Activated T-helper 2 cell treated with anti-CD3 and anti-CD28 coated beads, Interferon-gamma antibody, Interleukin-2, Interleukin-4, amounts not matched to agents 10 μg/mL and 5 μg/mL and 100 μg/mL, durations not matched to agents 14 hours and 24 hours and 36 hours (primary cell): ENCODE data around the gene REEP6. TPM values are rescaled to one million over a fixed set of nuclear protein-coding genes. Genes with fewer than 3 reads are reported as not detected.
A peak's percentile ranks its signal among the peaks of the same experiment; 100 is the strongest.

ENCODE experiments used
- DNase-seq: peaks from one replicate; pipeline ENCODE4 v3.0.0; 2021; ENCODE audit warnings: low spot score
- H3K27ac Mint-ChIP-seq: one replicate; pipeline ENCODE4 v1.8.0; 2021; ENCODE audit warnings: mixed read lengths
- H3K27me3 Mint-ChIP-seq: one replicate; pipeline ENCODE4 v1.8.0; 2021; ENCODE audit warnings: low read depth, mixed read lengths
- H3K36me3 Mint-ChIP-seq: one replicate; pipeline ENCODE4 v1.8.0; 2021; ENCODE audit warnings: low read depth, mixed read lengths
- H3K4me1 Mint-ChIP-seq: one replicate; pipeline ENCODE4 v1.8.0; 2021; ENCODE audit warnings: low read depth, mixed read lengths
- H3K4me3 Mint-ChIP-seq: one replicate; pipeline ENCODE4 v1.8.0; 2021; ENCODE audit warnings: low read depth, mild to moderate bottlenecking, moderate library complexity, mixed read lengths
- H3K9me3 Mint-ChIP-seq: one replicate; pipeline ENCODE4 v1.8.0; 2021; ENCODE audit warnings: mixed read lengths
- intact Hi-C: fragments of 100-400 bp; cut with micrococcal nuclease; formaldehyde crosslinking; loops from one replicate; pipeline ENCODE4 v1.15.1; 2023
- total RNA-seq: library from RNA; stranded (reverse); gene quantifications from 2 replicates; pipeline ENCODE4 v1.2.3, GENCODE V29; 2022

The REEP6 gene
- total RNA-seq, 1 donor from 2014 or later = 2.1 TPM

DNA sequence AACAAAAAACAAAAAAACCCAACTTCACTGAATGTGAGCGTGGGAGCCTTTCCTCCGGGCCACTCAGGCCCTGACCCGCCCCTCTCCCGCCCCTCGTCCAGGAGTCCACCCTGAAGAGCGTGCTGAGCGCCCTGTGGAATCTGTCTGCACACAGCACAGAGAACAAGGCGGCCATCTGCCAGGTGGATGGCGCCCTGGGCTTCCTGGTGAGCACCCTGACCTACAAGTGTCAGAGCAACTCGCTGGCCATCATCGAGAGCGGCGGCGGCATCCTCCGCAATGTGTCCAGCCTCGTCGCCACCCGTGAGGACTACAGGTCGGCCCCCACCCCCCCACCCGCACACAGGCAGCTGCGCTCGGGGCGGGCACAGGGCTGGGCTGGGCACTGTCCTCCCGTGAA is 29.1 kb upstream of the REEP6 start:
- Mint-ChIP-seq H3K4me3 (no peak overlapping the region), H3K27me3 (peaks cover 12% of the 10 kb centered on the region), H3K4me1 (no peaks in the 10 kb centered on the region), H3K27ac (no peak overlapping the region), H3K36me3 (no peaks in the 10 kb centered on the region), H3K9me3 (no peaks in the 10 kb centered on the region)
- no peak for DNase-seq
- intact Hi-C loops = no loop called here

DNA sequence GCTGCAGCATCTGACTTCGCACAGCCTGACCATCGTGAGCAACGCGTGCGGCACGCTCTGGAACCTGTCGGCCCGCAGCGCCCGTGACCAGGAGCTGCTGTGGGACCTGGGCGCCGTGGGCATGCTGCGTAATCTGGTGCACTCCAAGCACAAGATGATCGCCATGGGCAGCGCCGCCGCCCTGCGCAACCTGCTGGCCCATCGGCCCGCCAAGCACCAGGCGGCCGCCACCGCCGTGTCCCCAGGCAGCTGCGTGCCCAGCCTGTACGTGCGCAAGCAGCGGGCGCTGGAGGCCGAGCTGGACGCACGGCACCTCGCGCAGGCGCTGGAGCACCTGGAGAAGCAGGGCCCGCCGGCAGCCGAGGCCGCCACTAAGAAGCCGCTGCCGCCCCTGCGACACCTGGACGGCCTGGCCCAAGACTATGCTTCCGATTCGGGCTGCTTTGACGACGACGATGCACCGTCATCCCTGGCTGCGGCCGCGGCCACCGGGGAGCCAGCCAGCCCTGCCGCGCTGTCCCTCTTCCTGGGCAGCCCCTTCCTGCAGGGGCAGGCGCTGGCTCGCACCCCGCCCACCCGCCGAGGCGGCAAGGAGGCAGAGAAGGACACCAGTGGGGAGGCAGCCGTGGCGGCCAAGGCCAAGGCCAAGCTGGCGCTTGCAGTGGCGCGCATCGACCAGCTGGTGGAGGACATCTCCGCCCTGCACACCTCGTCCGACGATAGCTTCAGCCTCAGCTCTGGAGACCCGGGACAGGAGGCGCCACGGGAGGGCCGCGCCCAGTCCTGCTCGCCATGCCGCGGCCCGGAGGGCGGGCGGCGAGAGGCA is 25.6 kb upstream of the REEP6 start:
- H3K27me3 Mint-ChIP-seq = peaks cover 3% of the 10 kb centered on the region
- DNase-seq = no peak
- H3K4me3 Mint-ChIP-seq = no peak overlapping the region
- H3K4me1 Mint-ChIP-seq = peaks cover 1% of the 10 kb centered on the region
- no peaks in the 10 kb centered on the region for H3K36me3 Mint-ChIP-seq
- intact Hi-C loops = loop anchor here (5.0 kb wide), 1 partner anchor 297 kb away; no protein-coding TSS in a partner anchor
- no peaks in the 10 kb centered on the region for H3K9me3 Mint-ChIP-seq
- H3K27ac Mint-ChIP-seq = no peak overlapping the region

GRCh38 chr19:1466018-1466460 is 24.9 kb upstream of the REEP6 start:
- Mint-ChIP-seq H3K27me3 (peaks cover 3% of the 10 kb centered on the region), H3K36me3 (no peaks in the 10 kb centered on the region), H3K4me3 (no peak overlapping the region), H3K27ac (no peak overlapping the region), H3K9me3 (no peaks in the 10 kb centered on the region), H3K4me1 (peaks cover 1% of the 10 kb centered on the region)
- intact Hi-C loops = loop anchor here (5.0 kb wide), 1 partner anchor 296 kb away; no protein-coding TSS in a partner anchor
- no peak for DNase-seq

DNA sequence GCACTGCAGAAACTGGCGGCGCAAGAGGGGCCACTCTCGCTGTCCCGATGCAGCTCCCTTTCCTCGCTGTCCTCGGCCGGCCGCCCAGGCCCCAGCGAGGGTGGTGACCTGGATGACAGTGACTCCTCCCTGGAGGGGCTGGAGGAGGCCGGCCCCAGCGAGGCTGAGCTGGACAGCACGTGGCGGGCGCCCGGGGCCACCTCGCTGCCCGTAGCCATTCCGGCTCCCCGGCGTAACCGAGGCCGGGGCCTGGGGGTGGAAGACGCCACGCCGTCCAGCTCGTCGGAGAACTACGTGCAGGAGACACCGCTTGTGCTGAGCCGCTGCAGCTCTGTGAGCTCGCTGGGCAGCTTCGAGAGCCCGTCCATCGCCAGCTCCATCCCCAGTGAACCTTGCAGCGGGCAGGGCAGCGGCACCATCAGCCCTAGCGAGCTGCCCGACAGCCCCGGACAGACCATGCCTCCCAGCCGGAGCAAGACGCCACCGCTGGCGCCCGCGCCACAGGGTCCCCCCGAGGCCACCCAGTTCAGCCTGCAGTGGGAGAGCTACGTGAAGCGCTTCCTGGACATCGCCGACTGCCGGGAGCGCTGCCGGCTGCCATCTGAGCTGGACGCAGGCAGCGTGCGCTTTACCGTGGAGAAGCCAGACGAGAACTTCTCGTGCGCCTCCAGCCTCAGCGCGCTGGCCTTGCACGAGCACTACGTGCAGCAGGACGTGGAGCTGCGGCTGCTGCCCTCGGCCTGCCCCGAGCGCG is 24.3 kb upstream of the REEP6 start:
- no peaks in the 10 kb centered on the region for H3K9me3 Mint-ChIP-seq
- H3K4me3 Mint-ChIP-seq = no peak overlapping the region
- H3K27ac Mint-ChIP-seq = no peak overlapping the region
- peaks cover 3% of the 10 kb centered on the region for H3K4me1 Mint-ChIP-seq
- H3K36me3 Mint-ChIP-seq = no peaks in the 10 kb centered on the region
- H3K27me3 Mint-ChIP-seq = peaks cover 5% of the 10 kb centered on the region
- DNase-seq = no peak
- intact Hi-C loops = loop anchor here (5.0 kb wide), 1 partner anchor 296 kb away; no protein-coding TSS in a partner anchor

DNA sequence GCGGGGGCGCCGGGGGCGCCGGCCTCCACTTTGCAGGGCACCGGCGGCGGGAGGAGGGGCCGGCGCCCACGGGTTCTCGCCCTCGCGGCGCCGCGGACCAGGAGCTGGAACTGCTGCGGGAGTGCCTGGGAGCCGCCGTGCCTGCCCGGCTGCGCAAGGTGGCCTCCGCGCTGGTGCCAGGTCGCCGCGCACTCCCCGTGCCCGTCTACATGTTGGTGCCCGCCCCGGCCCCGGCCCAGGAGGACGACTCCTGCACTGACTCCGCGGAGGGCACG is 23.8 kb upstream of the REEP6 start:
- no peak overlapping the region for H3K4me3 Mint-ChIP-seq
- no peak overlapping the region for H3K27ac Mint-ChIP-seq
- peaks cover 9% of the 10 kb centered on the region for H3K27me3 Mint-ChIP-seq
- no peaks in the 10 kb centered on the region for H3K9me3 Mint-ChIP-seq
- H3K36me3 Mint-ChIP-seq = no peaks in the 10 kb centered on the region
- intact Hi-C loops = loop anchor here (5.0 kb wide), 1 partner anchor 295 kb away; no protein-coding TSS in a partner anchor
- no peak for DNase-seq
- peaks cover 3% of the 10 kb centered on the region for H3K4me1 Mint-ChIP-seq

DNA sequence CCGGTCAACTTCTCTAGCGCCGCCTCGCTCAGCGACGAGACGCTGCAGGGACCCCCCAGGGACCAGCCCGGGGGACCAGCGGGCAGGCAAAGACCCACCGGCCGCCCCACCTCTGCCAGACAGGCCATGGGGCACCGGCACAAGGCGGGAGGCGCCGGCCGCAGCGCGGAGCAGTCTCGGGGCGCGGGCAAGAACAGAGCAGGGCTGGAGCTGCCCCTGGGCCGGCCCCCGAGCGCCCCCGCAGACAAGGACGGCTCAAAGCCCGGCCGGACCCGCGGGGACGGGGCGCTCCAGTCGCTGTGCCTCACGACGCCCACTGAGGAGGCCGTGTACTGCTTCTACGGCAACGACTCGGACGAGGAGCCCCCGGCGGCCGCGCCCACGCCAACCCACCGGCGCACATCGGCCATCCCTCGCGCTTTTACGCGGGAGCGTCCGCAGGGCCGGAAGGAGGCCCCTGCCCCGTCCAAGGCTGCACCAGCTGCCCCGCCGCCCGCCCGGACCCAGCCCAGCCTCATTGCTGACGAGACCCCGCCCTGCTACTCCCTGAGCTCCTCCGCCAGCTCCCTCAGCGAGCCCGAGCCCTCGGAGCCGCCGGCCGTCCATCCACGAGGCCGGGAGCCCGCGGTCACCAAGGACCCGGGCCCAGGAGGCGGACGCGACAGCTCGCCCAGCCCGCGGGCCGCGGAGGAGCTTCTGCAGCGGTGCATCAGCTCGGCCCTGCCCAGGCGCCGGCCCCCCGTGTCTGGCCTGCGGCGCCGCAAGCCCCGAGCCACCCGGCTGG is 23.3 kb upstream of the REEP6 start:
- no peak overlapping the region for H3K4me3 Mint-ChIP-seq
- no peaks in the 10 kb centered on the region for H3K36me3 Mint-ChIP-seq
- H3K4me1 Mint-ChIP-seq = peaks cover 3% of the 10 kb centered on the region
- DNase-seq = no peak
- intact Hi-C loops = loop anchor here (5.0 kb wide), 1 partner anchor 295 kb away; no protein-coding TSS in a partner anchor
- no peak overlapping the region for H3K27ac Mint-ChIP-seq
- no peaks in the 10 kb centered on the region for H3K9me3 Mint-ChIP-seq
- peaks cover 9% of the 10 kb centered on the region for H3K27me3 Mint-ChIP-seq

DNA sequence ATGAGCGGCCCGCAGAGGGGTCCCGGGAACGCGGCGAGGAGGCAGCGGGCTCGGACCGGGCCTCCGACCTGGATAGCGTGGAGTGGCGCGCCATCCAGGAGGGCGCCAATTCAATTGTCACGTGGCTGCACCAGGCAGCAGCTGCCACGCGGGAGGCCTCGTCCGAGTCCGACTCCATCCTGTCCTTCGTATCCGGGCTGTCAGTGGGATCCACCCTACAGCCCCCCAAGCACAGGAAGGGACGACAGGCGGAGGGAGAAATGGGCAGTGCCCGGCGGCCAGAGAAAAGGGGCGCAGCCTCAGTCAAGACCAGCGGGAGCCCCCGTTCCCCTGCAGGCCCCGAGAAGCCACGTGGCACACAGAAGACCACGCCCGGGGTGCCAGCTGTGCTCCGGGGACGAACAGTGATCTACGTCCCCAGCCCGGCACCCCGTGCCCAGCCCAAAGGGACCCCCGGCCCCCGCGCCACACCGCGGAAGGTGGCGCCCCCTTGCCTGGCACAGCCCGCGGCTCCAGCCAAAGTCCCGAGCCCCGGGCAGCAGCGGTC is 22.6 kb upstream of the REEP6 start:
- intact Hi-C loops = loop anchor here (5.0 kb wide), 1 partner anchor 294 kb away; no protein-coding TSS in a partner anchor
- no peaks in the 10 kb centered on the region for H3K9me3 Mint-ChIP-seq
- peak overlapping the region; percentile 13 for H3K4me3 Mint-ChIP-seq
- H3K27ac Mint-ChIP-seq = no peak overlapping the region
- peaks cover 3% of the 10 kb centered on the region for H3K4me1 Mint-ChIP-seq
- H3K36me3 Mint-ChIP-seq = no peaks in the 10 kb centered on the region
- DNase-seq = no peak
- peaks cover 12% of the 10 kb centered on the region for H3K27me3 Mint-ChIP-seq

GRCh38 chr19:1468821-1469254 is 22.1 kb upstream of the REEP6 start:
- no peaks in the 10 kb centered on the region for H3K36me3 Mint-ChIP-seq
- H3K4me3 Mint-ChIP-seq = peak overlapping the region; percentile 5
- H3K4me1 Mint-ChIP-seq = peaks cover 3% of the 10 kb centered on the region
- no peak overlapping the region for H3K27ac Mint-ChIP-seq
- H3K9me3 Mint-ChIP-seq = no peaks in the 10 kb centered on the region
- H3K27me3 Mint-ChIP-seq = peaks cover 12% of the 10 kb centered on the region
- no peak for DNase-seq
- intact Hi-C loops = loop anchor here (5.0 kb wide), 1 partner anchor 293 kb away; no protein-coding TSS in a partner anchor

DNA sequence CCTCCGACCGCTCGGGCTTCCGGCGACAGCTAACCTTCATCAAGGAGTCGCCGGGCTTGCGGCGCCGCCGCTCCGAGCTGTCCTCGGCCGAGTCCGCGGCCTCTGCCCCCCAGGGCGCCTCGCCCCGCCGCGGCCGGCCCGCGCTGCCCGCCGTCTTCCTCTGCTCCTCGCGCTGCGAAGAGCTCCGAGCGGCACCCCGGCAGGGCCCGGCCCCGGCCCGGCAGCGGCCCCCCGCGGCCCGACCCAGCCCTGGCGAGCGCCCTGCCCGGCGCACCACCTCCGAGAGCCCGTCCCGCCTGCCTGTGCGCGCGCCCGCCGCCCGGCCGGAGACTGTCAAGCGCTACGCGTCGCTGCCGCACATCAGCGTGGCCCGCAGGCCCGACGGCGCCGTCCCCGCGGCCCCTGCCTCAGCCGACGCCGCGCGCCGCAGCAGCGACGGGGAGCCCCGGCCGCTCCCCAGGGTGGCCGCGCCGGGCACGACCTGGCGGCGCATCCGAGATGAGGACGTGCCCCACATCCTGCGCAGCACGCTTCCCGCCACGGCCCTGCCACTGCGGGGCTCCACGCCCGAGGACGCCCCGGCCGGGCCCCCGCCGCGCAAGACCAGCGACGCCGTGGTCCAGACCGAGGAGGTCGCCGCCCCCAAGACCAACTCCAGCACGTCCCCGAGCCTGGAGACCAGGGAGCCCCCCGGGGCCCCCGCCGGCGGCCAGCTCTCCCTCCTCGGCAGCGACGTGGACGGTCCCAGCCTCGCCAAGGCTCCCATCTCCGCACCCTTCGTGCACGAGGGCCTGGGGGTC is 21.5 kb upstream of the REEP6 start:
- DNase-seq = no peak
- no peak overlapping the region for H3K4me3 Mint-ChIP-seq

GRCh38 chr19:1470055-1470304 is 21.0 kb upstream of the REEP6 start:
- Mint-ChIP-seq H3K27ac (peak overlapping the region; percentile 33), H3K27me3 (peaks cover 12% of the 10 kb centered on the region), H3K4me3 (peak overlapping the region; percentile 67)

More for the DNA sequence above, 21.5 kb upstream of the REEP6 start:
- peaks cover 12% of the 10 kb centered on the region for H3K27me3 Mint-ChIP-seq
- H3K27ac Mint-ChIP-seq = no peak overlapping the region
- no peaks in the 10 kb centered on the region for H3K9me3 Mint-ChIP-seq
- peaks cover under 1% of the 10 kb centered on the region for H3K36me3 Mint-ChIP-seq
- intact Hi-C loops = loop anchor here (5.0 kb wide), 2 partner anchors 43 to 293 kb away; partner anchors contain the start of gene ADAMTSL5
- peaks cover 3% of the 10 kb centered on the region for H3K4me1 Mint-ChIP-seq

DNA sequence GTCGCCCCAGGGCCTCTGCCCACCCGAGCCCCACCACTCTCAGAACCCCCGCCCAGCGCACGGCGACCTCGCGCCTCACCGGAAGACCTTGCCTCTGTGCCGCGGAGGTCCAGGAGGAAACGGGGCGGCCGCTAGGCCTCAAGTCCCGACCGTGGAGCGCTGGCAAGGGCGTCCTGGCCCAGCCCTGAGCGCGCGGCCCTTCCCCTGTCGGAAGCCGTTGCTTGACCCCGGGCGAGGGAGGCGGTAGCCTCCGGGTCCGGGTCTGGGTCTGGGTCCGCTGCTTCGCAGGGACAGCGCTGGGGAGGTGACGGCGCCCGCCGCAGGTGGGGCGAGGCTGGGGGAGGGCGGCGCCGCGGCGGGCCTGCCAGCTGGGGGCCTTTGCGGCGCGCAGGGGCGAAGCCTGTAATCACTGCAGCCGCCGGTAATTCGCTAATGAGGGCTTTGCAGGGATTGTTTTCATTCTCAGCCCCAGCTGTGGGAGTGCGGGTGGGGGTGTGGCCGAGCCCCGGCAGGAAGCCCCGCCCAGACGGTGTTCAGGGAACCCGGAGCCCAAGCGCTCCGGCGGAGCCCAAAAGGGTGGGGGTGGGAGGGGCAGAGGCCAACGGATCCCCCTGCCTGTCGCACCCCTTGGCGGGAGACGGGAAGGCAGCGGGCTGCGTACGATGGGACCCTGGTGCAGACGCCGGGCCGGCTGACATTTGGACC is 20.5 kb upstream of the REEP6 start:
- Mint-ChIP-seq H3K4me3 (peak overlapping the region; percentile 67), H3K27ac (no peak overlapping the region), H3K36me3 (peaks cover 3% of the 10 kb centered on the region), H3K9me3 (no peaks in the 10 kb centered on the region), H3K4me1 (peaks cover 3% of the 10 kb centered on the region), H3K27me3 (peaks cover 12% of the 10 kb centered on the region)
- peak; percentile 71 for DNase-seq
- intact Hi-C loops = loop anchor here (5.0 kb wide), 1 partner anchor 42 kb away; the partner anchor contains the start of gene ADAMTSL5

More at GRCh38 chr19:1470055-1470304, 21.0 kb upstream of the REEP6 start:
- Mint-ChIP-seq H3K9me3 (no peaks in the 10 kb centered on the region), H3K4me1 (peaks cover 3% of the 10 kb centered on the region), H3K36me3 (peaks cover 3% of the 10 kb centered on the region)
- no peak for DNase-seq
- intact Hi-C loops = loop anchor here (5.0 kb wide), 1 partner anchor 42 kb away; the partner anchor contains the start of gene ADAMTSL5
